WTC11 (cell line): Measurements from ENCODE around the gene CCDC9. TPM values are rescaled to one million over a fixed set of nuclear protein-coding genes. Genes with fewer than 3 reads are reported as not detected.

Source experiments
- ATAC-seq: fragments of 200-7000 bp; cut with Tn5 transposase; 2 replicates; pipeline ENCODE4 v1.10.0; 2021; ENCODE audit warnings: mild to moderate bottlenecking, moderate library complexity
- CTCF ChIA-PET: fragments of 300-600 bp; sonication (Branson Sonifier 250); formaldehyde crosslinking; loops from one replicate; lab custom pipeline; 2021; ENCODE audit warnings: antibody characterized with exemption; lab: Charles Lee
- POLR2A ChIA-PET: fragments of 350-600 bp; sonication (Branson Sonifier 250); formaldehyde crosslinking; loops from one replicate; lab custom pipeline; 2021; ENCODE audit warnings: antibody characterized with exemption; lab: Charles Lee
- DNase-seq: peaks from one replicate; pipeline ENCODE4 v3.0.0; 2021; ENCODE audit warnings: low spot score
- H3K27ac Mint-ChIP-seq: 2 replicates; pipeline ENCODE4 v1.8.0; 2021; ENCODE audit warnings: mixed read lengths
- H3K27me3 Mint-ChIP-seq: 2 replicates; pipeline ENCODE4 v1.8.0; 2021; ENCODE audit warnings: low read depth, mild to moderate bottlenecking, moderate library complexity, mixed read lengths
- H3K36me3 Mint-ChIP-seq: 2 replicates; pipeline ENCODE4 v1.8.0; 2021; ENCODE audit warnings: mixed read lengths
- H3K4me1 Mint-ChIP-seq: 2 replicates; pipeline ENCODE4 v1.8.0; 2022; ENCODE audit warnings: mixed read lengths
- H3K4me3 Mint-ChIP-seq: 2 replicates; pipeline ENCODE4 v1.8.0; 2021; ENCODE audit warnings: mild to moderate bottlenecking, moderate library complexity, mixed read lengths
- H3K9me3 Mint-ChIP-seq: 2 replicates; pipeline ENCODE4 v1.8.0; 2021; ENCODE audit warnings: mixed read lengths
- CREM ChIP-seq: sonication (generic); formaldehyde crosslinking; IDR thresholded peaks from 2 replicates; pipeline ENCODE4 v1.8.1; 2022; ENCODE audit warnings: mild to moderate bottlenecking, missing genetic modification reagents, moderate library complexity
- E2F1 ChIP-seq: sonication (generic); formaldehyde crosslinking; IDR thresholded peaks from 2 replicates; pipeline ENCODE4 v1.8.0; 2022; ENCODE audit warnings: mild to moderate bottlenecking, missing genetic modification reagents
- E2F5 ChIP-seq: sonication (generic); formaldehyde crosslinking; IDR thresholded peaks from 2 replicates; pipeline ENCODE4 v1.8.1; 2022; ENCODE audit warnings: mild to moderate bottlenecking, moderate library complexity, missing genetic modification reagents
- ESRRA ChIP-seq: sonication (generic); formaldehyde crosslinking; IDR thresholded peaks from 2 replicates; pipeline ENCODE4 v1.8.1; 2022; ENCODE audit warnings: mild to moderate bottlenecking, missing genetic modification reagents, borderline replicate concordance
- GABPB1 ChIP-seq: sonication (generic); formaldehyde crosslinking; IDR thresholded peaks from 2 replicates; pipeline ENCODE4 v1.8.1; 2023; ENCODE audit warnings: mild to moderate bottlenecking, missing genetic modification reagents
- KAT7 ChIP-seq: sonication (generic); formaldehyde crosslinking; IDR thresholded peaks from 2 replicates; pipeline ENCODE4 v1.8.1; 2023; ENCODE audit warnings: missing genetic modification reagents, mild to moderate bottlenecking, borderline replicate concordance
- MAX ChIP-seq: sonication (generic); formaldehyde crosslinking; IDR thresholded peaks from 2 replicates; pipeline ENCODE4 v1.8.0; 2022; ENCODE audit warnings: mild to moderate bottlenecking, missing genetic modification reagents
- MXD4 ChIP-seq: fragments of 250-450 bp; sonication (Bioruptor Pico); IDR thresholded peaks from 2 replicates; pipeline ENCODE4 v1.8.0; 2021; ENCODE audit warnings: mild to moderate bottlenecking, moderate library complexity, borderline replicate concordance
- NFE2L1 ChIP-seq: sonication (generic); formaldehyde crosslinking; IDR thresholded peaks from 2 replicates; pipeline ENCODE4 v1.8.1; 2023; ENCODE audit warnings: missing genetic modification reagents
- ZNF425 ChIP-seq: fragments of 250-450 bp; sonication (Bioruptor Pico); conservative IDR thresholded peaks from 2 replicates; pipeline ENCODE4 v1.9.0; 2021; ENCODE audit warnings: mild to moderate bottlenecking
- total RNA-seq: library from RNA; stranded (reverse); gene quantifications from 3 replicates; pipeline ENCODE4 v1.2.3, GENCODE V29; 2021
- TF ChIP-seq, protein P1 (sequence below): sonication (generic); formaldehyde crosslinking; IDR thresholded peaks from 2 replicates; pipeline ENCODE4 v1.8.1; 2023; ENCODE audit warnings: mild to moderate bottlenecking, missing genetic modification reagents, moderate library complexity
- TF ChIP-seq, protein P2 (sequence below): sonication (generic); formaldehyde crosslinking; IDR thresholded peaks from 2 replicates; pipeline ENCODE4 v1.8.1; 2023; ENCODE audit warnings: mild to moderate bottlenecking, missing genetic modification reagents, moderate library complexity
- TF ChIP-seq, protein P3 (sequence below): fragments of 200-600 bp; IDR thresholded peaks from 2 replicates; pipeline ENCODE4 v1.8.0; 2022; ENCODE audit warnings: antibody characterized with exemption
- TF ChIP-seq, protein P4 (sequence below): sonication (generic); formaldehyde crosslinking; IDR thresholded peaks from 2 replicates; pipeline ENCODE4 v1.8.1; 2022; ENCODE audit warnings: low read depth, mild to moderate bottlenecking, moderate library complexity, missing genetic modification reagents, borderline replicate concordance
- TF ChIP-seq, protein P5 (sequence below): sonication (generic); formaldehyde crosslinking; conservative IDR thresholded peaks from 2 replicates; pipeline ENCODE4 v1.8.1; 2023; ENCODE audit warnings: mild to moderate bottlenecking, low read depth, missing genetic modification reagents, moderate library complexity
- TF ChIP-seq, protein P6 (sequence below): fragments of 250-450 bp; sonication (Bioruptor Pico); IDR thresholded peaks from 2 replicates; pipeline ENCODE4 v1.8.0; 2021; ENCODE audit warnings: mild to moderate bottlenecking
- TF ChIP-seq, protein P7 (sequence below): sonication (generic); formaldehyde crosslinking; conservative IDR thresholded peaks from 2 replicates; pipeline ENCODE4 v1.8.1; 2022; ENCODE audit warnings: mild to moderate bottlenecking, missing genetic modification reagents
- TF ChIP-seq, protein P8 (sequence below): fragments of 250-450 bp; sonication (Bioruptor Pico); IDR thresholded peaks from 2 replicates; pipeline ENCODE4 v2.1.2; 2022; ENCODE audit warnings: mild to moderate bottlenecking, moderate library complexity

The CCDC9 gene
- total RNA-seq, 1 experiment from 2014 or later, result 37.7 TPM

- TF ChIP-seq, protein P1, sequence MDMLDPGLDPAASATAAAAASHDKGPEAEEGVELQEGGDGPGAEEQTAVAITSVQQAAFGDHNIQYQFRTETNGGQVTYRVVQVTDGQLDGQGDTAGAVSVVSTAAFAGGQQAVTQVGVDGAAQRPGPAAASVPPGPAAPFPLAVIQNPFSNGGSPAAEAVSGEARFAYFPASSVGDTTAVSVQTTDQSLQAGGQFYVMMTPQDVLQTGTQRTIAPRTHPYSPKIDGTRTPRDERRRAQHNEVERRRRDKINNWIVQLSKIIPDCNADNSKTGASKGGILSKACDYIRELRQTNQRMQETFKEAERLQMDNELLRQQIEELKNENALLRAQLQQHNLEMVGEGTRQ (CRISPR knock-in tag), result 0 out of 2 replicates have a peak, but pooled peaks have one; percentile 2
These were observed 1.3 kb downstream of the CCDC9 start (continued) for GRCh38 chr19:47257411-47258169.

DNA sequence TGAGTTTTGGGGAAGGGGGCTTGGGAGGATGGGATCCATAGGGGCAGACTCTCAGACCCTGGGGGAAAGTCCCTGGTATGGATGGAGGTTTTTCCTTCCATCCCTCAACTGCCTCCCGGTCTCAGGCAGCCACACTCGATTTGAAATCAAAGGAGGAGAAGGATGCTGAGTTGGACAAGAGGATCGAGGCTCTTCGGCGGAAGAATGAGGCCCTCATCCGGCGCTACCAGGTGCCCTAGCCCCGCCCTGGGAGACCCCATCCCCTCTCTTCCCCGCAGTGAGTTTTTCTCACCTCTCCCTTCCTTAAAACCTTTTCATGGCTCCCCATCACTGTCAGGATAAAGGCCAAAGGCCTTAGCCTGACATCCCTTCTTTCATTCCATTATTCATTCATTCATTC lies 2.1 kb downstream of the CCDC9 start:
- ATAC-seq (no peak), DNase-seq (no peak)
- Mint-ChIP-seq H3K27ac (peak overlapping the region; percentile 69; the same call in 1 of the 2 replicates), H3K4me1 (peaks cover 12% of the 10 kb centered on the region), H3K9me3 (no peaks in the 10 kb centered on the region), H3K36me3 (peaks cover 43% of the 10 kb centered on the region), H3K27me3 (peaks cover 6% of the 10 kb centered on the region), H3K4me3 (peak overlapping the region; percentile 87)
- TF ChIP-seq CREM (CRISPR knock-in tag) (no peak), MXD4 (CRISPR knock-in tag) (no peak), GABPB1 (CRISPR knock-in tag) (no peak), E2F5 (CRISPR knock-in tag) (no peak), E2F1 (no peak), MAX (CRISPR knock-in tag) (no peak), KAT7 (CRISPR knock-in tag) (no peak), ZNF425 (no peak), NFE2L1 (CRISPR knock-in tag) (no peak), ESRRA (CRISPR knock-in tag) (no peak)
- TF ChIP-seq, protein P2, sequence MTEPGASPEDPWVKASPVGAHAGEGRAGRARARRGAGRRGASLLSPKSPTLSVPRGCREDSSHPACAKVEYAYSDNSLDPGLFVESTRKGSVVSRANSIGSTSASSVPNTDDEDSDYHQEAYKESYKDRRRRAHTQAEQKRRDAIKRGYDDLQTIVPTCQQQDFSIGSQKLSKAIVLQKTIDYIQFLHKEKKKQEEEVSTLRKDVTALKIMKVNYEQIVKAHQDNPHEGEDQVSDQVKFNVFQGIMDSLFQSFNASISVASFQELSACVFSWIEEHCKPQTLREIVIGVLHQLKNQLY (CRISPR knock-in tag), result no peak
- TF ChIP-seq, protein P3, sequence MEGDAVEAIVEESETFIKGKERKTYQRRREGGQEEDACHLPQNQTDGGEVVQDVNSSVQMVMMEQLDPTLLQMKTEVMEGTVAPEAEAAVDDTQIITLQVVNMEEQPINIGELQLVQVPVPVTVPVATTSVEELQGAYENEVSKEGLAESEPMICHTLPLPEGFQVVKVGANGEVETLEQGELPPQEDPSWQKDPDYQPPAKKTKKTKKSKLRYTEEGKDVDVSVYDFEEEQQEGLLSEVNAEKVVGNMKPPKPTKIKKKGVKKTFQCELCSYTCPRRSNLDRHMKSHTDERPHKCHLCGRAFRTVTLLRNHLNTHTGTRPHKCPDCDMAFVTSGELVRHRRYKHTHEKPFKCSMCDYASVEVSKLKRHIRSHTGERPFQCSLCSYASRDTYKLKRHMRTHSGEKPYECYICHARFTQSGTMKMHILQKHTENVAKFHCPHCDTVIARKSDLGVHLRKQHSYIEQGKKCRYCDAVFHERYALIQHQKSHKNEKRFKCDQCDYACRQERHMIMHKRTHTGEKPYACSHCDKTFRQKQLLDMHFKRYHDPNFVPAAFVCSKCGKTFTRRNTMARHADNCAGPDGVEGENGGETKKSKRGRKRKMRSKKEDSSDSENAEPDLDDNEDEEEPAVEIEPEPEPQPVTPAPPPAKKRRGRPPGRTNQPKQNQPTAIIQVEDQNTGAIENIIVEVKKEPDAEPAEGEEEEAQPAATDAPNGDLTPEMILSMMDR, result no peak
- TF ChIP-seq, protein P4, sequence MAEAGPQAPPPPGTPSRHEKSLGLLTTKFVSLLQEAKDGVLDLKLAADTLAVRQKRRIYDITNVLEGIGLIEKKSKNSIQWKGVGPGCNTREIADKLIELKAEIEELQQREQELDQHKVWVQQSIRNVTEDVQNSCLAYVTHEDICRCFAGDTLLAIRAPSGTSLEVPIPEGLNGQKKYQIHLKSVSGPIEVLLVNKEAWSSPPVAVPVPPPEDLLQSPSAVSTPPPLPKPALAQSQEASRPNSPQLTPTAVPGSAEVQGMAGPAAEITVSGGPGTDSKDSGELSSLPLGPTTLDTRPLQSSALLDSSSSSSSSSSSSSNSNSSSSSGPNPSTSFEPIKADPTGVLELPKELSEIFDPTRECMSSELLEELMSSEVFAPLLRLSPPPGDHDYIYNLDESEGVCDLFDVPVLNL, result no peak
- TF ChIP-seq, protein P5, sequence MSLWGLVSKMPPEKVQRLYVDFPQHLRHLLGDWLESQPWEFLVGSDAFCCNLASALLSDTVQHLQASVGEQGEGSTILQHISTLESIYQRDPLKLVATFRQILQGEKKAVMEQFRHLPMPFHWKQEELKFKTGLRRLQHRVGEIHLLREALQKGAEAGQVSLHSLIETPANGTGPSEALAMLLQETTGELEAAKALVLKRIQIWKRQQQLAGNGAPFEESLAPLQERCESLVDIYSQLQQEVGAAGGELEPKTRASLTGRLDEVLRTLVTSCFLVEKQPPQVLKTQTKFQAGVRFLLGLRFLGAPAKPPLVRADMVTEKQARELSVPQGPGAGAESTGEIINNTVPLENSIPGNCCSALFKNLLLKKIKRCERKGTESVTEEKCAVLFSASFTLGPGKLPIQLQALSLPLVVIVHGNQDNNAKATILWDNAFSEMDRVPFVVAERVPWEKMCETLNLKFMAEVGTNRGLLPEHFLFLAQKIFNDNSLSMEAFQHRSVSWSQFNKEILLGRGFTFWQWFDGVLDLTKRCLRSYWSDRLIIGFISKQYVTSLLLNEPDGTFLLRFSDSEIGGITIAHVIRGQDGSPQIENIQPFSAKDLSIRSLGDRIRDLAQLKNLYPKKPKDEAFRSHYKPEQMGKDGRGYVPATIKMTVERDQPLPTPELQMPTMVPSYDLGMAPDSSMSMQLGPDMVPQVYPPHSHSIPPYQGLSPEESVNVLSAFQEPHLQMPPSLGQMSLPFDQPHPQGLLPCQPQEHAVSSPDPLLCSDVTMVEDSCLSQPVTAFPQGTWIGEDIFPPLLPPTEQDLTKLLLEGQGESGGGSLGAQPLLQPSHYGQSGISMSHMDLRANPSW, result no peak
- TF ChIP-seq, protein P6, sequence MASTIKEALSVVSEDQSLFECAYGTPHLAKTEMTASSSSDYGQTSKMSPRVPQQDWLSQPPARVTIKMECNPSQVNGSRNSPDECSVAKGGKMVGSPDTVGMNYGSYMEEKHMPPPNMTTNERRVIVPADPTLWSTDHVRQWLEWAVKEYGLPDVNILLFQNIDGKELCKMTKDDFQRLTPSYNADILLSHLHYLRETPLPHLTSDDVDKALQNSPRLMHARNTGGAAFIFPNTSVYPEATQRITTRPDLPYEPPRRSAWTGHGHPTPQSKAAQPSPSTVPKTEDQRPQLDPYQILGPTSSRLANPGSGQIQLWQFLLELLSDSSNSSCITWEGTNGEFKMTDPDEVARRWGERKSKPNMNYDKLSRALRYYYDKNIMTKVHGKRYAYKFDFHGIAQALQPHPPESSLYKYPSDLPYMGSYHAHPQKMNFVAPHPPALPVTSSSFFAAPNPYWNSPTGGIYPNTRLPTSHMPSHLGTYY (CRISPR knock-in tag), result no peak
- TF ChIP-seq, protein P7, sequence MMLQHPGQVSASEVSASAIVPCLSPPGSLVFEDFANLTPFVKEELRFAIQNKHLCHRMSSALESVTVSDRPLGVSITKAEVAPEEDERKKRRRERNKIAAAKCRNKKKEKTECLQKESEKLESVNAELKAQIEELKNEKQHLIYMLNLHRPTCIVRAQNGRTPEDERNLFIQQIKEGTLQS (CRISPR knock-in tag), result no peak
- TF ChIP-seq, protein P8, sequence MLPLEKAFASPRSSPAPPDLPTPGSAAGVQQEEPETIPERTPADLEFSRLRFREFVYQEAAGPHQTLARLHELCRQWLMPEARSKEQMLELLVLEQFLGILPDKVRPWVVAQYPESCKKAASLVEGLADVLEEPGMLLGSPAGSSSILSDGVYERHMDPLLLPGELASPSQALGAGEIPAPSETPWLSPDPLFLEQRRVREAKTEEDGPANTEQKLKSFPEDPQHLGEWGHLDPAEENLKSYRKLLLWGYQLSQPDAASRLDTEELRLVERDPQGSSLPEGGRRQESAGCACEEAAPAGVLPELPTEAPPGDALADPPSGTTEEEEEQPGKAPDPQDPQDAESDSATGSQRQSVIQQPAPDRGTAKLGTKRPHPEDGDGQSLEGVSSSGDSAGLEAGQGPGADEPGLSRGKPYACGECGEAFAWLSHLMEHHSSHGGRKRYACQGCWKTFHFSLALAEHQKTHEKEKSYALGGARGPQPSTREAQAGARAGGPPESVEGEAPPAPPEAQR, result no peak
- CTCF ChIA-PET, result no interaction called here
- POLR2A ChIA-PET, result no interaction called here
